ENCODE data around the gene ANKRD44.

Gene ANKRD44

DNA sequence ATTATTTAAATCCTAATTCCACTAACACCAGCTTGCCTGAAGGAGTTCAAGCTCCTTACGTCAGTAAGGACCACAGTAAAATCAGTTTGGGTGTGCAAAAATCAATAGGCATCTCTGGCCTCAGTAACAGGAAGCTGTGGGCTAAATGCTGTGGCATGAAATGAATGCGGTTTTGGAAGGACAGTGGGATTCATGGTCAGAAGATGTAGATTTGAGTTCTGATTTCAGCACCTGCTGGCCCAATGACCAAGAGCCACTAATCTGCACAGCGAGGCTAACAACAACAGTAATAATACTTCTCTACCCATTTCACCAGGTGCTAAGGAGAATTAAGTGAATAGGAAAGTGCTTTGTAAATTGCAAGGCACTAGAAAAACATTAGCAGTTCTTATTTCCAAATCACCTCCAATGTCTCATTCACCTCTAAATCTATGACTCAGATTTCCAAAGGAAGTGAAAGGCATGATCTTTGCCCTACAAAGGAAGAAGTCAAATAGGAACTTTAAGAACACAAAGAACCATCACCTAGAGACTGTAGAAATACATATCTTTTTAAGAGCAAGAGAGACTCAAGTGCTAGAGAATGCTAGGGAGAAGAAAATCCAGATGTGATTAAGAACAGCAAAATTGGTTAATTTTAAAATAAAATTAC is 172.6 kb downstream of the ANKRD44 start:
- no peak for DNase-seq

DNA sequence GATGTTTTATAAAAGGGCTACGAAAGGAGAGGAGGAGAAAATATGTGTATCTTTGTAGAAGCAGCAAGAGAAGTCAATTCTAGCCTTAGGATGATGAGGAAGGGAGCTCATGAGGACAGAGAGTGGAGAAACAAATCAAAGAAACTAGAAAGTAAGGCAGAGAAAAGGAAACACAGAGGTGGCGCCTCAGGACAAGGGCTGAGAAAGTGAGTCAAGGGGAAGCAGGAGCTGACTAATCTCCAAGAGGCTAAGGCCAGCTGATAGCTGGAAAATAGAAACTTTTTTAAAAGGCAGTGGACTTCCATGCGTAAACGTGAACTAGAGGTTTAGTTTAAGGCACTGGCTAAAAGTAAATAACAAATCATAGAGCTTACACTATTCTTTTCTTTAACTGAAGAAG is 173.3 kb downstream of the ANKRD44 start:
- no peak for DNase-seq

DNA sequence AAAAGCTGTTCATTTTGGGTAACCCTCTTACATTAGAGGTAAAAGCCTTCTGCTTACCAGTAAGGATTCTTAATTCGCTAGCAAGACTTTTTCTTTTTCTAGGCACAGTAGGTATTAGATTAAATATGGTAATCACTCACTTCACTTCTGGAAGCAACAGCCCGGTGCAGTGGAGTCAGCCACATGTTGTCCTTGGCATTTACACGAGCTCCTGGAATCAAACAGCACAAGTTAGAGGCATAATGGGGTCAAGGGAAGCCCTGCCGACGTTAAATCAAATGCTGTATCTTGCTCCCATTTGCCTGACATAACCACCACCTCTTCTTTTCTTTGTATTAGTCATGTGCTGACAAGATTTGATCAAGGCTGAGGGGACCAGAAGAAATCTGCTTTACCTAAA is 174.1 kb downstream of the ANKRD44 start:
- no peak for DNase-seq

DNA sequence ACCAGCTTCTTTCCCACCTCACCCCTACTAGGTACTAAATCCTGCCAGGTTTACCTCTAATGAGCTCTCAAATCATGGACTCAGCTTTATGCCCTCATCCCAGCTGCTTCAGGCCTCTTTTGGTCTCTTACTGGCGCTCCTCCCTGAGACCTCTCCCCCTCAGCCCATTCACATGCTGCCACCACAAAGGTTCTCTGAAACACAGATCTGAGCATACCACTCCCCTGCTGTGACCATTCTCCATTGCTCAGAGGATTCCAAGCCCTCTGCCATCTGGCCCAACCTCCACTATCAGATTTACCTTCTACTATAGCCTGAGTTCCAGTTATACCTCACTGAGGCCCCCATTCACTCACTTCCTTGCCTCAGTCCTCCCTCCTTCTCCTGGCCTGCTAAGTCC is 174.8 kb downstream of the ANKRD44 start:
- no peak for DNase-seq

DNA sequence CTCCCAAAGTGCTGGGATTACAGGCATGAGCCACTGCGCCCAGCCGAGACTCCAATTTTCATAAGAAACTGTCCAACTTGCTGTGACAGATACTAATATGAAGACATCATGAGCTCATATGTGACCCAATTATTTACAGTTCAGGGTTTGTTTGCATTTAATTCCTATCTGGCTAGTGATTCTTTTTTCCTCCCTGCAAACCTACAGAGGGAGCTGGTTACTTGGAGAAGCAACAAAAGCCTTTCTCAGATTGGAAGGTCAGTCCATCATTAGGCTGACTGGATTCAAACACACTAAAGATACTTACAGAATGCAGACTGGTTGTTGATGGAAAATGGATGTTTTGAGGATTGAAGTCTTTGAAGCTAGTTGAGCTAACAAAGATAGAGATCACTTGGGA is 176.4 kb downstream of the ANKRD44 start:
- no peak for DNase-seq

DNA sequence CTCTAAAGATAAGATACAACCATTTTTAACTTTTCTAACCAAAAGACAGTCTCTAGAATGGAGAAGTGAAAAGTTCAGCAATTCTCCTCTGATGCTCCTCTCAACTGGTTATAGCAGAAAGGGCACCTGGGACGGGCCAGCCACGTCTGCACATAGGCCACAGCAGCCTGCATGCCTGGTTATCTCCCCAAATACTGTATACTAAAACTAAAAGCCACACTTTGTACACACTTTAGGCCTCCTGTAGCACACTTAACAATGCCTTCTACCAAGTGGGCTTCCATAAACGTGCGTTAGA is 179.1 kb downstream of the ANKRD44 start:
- DNase-seq = no peak

DNA sequence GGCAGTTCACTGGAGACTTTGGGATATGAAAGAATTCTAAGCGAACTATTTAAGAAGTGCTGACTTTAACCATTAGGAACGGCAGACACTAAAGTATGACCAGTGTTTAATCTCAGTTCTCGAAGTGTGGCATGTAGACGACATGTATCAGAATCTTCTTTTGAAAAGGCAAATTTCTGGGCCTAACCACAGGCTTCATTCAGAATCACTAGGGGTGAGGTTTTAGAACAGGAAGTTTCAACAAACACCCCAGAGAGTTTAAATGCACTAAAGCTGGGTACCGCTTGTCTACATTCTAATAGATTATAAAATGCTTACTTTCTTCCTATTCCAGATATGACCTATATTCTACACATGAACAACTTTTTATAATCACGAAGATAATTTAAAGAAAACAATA is 180.3 kb downstream of the ANKRD44 start:
- no peak for DNase-seq

DNA sequence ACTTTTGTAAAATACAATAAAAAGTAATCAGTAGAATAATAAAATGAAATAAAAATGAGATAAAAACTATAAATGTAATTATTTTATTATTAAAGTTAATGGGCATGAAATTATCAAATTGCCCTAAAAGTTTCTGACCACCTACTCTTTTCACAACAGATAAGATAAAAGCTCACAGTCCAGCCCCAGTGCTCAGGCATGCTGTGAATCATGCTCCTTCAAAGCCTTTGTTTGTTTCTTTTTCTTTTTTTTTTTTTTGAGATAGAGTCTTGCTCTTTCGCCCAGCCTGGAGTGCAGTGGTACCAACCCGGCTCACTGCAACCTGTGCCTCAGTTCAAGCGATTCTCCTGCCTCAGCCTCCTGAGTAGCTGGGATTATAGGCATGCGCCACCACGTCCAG is 181.7 kb downstream of the ANKRD44 start:
- no peak for DNase-seq

DNA sequence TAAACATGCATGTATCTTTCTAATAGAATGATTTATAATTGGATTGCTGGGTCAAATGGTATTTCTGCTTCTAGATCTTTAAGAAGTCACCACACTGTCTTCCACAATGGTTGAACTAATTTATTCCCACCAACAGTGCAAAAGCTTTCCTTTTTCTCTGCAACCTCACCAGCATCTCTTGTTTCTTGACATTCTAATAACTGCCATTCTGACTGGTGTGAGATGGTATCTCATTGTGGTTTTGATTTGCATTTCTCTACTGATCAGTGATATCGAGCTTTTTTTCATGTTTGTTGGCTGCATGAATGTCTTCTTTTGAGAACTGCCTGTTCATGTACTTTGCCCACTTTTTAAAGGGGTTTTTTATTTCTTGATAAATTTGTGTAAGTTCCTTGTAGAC is 182.5 kb downstream of the ANKRD44 start:
- DNase-seq = no peak

DNA sequence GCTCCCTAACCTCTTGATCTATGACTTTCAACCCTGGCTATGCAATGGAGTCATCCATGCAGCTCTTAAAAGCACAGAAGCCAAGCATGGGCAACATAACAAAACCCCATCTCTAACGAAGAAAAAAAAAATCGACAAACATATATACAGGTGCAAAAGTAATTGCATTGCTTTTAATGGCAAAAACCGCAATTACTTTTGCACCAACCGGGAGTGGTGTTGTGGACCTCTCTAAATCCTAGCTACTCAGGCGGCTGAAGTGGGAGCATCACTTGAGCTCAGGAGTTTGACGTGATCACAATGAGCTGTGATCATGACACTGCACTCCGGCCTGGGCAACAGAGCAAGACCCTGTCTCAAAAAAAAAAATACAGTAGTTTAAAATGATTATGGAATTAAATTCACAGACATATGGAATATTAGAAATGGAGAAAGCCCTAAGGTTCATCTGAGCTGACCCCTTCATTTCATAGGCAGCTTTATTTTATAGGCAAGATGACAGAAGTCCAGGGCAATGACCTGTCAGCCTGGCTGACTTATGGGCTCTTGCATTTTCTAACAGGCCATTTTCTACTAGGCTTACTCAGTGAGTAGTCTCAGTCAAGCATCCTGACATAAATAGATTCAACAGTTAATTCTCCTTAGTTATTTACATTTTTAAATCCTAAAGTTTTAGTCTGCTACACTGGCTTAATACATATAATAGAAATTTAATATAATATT is 183.8 kb downstream of the ANKRD44 start:
- no peak for DNase-seq

DNA sequence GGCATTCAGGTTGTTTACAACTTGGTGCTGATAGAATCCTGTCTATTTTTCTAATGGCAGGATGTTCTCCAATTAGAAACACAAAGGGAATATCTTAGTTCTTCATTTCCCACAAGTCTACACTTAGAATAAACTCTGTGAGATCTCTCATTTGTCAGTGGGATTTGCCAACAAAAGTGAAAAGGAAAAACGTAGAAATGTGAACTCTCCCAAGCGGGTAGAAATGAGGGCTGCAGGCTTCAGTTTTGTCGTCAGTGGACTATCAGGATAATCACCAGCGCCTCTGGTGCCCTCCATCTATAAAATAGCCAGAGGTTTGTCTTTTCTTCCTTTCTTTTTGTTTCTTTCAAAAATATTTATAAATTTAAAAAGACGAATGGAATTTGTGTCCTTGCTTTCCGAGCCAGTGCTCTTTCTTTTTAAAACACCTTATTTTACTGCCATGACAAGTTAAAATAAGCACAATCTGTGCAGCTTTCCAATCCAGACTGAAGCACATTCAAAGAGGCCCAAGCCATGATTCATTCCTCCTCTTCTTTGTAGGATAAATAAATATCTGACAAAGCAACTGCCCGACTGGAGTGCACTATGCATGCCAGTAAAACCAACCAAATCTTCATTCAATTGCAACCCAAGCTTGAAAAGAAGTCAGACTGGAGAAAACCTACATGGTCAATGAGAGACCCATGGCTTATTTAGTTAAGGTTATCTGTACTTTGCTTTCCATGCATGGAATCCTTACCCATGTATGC is 185.8 kb downstream of the ANKRD44 start:
- no peak for DNase-seq

DNA sequence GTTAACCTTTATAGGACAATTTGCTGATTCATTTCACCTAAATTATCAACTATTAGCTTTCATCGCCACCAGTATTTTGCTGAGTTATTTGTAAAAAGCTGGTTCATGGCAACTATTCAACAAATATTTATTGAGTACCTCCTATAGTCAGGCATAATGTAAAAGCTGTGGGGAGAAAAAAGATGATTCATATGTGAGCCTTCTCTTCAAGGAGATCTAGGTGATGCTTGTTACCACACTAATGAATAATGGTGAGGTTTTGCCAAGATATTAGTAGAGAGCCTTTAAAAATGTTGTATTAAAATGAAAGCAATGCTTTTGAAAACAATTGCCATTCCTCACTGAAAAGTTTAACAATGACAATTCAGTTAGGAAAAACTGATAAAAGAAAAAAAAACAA is 187.8 kb downstream of the ANKRD44 start:
- DNase-seq = no peak

DNA sequence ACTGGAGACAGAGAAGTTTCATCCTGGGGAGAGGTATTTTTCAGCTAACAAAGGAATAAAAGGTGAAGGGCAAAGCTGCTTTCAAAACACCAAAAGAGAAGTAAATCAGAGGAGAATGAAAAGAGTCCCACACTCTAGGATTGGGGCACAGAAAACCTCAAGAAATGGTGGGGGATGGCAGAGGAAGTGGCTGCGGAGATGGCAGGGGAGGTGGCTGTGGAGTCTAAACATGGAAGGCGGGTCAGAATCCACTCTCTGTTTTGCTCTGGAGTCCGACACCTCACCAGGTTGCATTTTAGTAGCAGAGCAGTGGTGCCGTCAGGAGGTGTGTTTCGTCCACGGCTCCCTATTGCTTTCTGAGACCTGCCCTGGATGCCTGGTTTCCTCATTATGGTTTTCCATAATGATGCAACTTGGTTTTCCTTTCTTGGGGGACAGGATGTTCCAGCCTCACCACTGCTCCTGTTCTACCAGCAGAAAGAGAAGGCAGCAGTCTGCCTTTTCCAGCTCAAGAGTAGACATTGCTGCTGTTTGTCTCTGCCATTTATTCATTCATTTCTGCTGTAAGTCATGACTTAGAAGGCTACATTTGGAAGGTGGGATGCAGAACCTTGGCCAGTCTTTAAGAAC is 188.7 kb downstream of the ANKRD44 start:
- DNase-seq = no peak

DNA sequence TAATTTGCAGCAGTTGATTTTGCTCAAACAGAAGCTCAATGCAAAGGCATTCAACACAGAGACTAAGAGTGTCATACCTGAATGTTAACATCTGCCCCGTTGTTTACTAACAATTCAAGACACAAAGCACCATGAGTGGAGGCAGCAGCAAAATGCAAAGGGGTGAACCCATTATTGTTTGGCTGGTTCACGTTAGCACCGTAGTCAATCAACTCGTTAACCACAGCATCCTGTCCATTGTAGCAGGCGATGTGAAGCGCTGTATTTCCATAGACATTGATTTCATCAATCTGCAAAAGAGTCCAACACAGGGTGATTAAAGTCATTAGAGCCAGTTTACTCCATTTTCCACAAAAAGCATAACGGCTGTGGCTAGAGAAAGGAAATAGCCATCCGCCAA is 189.3 kb downstream of the ANKRD44 start:
- no peak for DNase-seq

DNA sequence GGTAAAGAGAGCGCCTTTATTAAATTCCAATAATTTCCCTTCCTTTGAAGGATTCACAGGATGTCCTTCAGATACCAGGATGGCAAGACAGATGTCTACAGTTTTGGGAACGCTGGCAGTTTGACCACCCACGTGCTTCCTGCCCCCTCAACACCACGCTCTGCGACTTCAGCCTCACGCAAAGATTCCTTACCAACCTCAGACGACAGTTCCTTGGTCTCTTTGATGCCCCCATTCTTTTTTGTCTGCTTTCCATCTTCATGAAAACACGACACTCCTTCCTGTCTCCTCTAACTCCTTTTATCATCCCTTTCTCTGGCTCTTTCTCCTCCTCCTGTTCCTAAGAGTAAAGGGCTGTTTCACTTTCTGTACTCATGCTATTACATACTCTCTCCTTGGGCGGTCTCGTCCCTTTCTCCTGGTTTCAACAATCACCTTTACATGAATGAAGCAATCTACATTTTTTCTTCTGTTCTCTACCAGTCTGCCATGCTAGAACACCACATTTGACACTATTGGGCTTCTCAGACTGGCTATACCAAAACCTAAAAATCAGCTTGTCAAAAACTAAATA is 194.2 kb downstream of the ANKRD44 start:
- DNase-seq = no peak

DNA sequence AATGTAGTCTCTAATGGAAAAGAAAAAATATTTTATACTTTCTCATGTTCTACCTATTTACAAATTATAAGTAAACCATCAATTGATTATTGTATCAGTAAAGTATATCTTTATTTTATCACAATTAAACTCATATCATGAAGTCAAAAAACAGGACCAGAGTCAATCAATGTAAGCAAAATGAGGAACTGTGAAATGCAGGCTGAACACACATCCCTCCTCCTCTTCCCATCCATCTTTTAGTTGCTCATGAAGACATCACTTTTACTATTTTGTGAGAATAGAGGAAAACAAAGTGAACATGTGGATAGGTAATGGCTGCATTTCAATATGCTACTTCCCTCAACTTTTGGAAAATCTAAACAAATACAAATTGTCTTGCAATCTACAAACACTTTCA is 195.3 kb downstream of the ANKRD44 start:
- DNase-seq = no peak

DNA sequence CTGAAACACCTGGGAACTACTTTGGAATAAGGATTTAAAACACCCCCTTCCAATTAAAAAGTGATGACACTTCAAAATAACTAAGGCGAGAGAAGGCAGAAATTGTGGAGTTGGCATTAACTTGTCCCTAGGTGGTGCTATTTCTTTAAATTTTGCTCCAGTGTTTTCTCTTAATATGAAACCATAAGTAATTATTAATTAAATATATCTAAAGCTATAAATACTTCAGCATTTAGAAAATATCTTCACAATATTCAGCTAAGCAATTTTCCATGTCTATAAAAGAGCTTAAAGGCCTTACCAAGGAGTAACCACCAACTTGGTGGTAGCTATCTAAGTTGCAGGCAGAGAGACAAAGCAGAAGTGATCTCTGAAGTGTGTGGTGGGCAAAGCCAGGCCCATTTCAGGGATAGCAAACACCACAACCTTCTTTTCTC is 197.3 kb downstream of the ANKRD44 start:
- peak; percentile 19 for DNase-seq

DNA sequence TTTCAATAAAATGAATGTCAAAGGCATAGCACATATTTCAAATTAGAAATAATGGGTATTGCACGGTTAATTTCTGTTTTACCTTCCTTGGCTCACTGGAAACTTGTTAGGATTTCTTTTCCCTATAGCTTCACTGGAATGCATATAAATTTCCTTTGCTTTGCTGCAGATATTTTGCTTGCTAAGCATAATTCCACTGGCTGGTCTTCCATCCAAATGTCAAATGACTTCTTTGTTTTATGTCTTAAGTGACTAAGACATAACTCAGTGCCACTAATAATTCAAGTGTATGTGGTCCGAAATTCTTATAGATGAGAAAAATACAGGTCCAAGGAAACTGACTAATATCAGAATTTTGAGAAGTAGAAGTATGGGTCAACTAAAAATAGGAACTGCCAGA is 201.3 kb downstream of the ANKRD44 start:
- DNase-seq = no peak

DNA sequence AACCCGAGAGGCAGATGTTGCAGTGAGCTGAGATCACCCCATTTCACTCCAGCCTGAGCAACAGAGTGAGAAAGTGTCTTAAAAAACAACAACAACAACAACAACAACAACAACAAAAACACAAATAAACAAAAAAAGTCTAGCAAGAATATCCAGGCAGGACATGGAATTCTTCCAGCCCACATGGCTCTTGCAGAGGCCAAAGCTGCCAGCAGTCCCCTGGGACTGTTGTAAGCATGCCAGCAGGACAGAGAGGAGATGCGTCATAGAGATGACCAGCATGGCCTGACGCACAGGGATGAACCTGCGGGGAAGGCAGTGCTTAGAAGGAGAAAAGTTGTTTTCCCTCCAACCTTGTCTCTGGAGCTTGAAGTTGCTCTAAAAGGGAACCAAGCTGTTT is 201.8 kb downstream of the ANKRD44 start:
- DNase-seq = no peak

DNA sequence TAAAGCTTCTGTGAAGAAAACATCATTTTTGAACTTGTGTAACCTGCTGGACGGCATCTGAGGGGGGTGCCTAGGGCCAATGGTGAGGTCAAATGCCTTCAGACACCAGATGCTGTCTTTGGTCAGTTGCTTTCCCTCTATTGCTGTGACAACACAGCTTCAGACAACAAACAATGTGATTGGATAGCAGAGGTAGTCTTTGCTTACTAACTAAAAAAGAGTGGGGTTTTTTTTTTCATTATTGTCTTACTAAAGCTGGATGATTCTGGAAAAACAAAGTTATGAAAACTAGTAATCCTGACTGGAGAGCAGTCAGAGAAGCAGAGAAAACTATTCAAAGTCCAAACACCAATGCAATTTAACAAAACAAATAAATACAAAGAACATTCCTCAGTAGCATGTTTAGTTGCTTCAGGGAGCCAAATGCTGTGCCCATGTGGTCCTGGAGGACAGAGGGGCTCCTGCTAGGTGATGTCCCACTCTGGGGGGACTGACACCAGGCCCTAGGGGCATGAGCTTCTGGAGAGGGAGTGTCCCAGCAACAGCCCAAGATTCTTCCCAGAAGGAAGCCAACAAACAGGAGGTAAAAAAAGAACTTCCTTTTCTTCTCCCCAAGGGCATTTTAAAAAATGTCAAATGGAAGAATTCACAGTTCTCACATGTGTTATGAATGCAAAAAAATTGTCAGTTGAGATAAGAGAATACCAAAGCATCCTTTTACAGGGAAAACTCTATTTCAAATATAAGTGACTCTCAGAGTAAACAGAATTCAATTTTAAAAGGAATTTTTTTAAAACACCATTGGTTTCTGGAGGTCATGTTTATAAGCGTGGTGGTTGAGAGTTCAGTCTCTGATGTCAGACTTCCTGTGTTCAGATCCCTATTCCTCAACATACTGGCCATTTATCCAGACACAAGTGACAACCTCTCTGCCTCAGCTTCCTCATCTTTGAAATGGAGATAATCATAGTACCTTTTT is 203.0 kb downstream of the ANKRD44 start:
- no peak for DNase-seq

DNA sequence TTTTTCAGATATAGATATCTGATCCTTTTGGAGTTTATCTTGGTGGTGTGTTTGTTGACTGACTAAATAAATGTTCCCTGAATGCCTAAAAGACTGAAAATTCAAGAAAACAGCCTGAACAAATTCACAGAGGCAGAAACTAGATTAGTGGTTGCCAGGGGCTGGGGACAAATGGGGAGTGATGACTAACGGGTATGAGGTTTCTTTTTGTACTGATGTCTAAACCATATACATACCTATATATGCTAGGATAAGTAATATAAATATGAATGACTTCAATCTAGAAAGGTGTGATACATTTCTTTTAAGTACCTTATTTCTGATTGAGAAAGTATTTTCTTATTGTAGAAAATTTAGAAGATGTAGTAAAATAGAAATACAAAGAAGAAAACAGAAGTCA is 207.2 kb downstream of the ANKRD44 start:
- DNase-seq = no peak

DNA sequence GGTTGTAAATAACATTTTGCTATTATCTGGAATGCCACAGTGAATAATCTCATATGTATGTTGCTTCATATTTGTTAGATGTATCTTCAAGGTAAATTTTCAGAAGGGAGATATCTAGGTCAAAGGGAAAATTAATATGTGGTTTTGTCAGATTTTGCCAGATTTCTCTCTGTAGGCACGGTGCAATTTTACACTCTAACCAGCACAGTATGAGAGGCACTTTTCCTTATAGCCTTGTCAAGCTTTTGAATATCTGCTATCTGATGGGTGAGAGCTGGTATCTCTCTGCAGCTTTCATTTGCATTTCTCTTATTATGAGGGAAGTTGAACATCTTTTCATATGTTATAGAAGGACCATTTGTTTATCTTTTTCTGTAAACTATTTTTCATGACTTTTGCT is 208.3 kb downstream of the ANKRD44 start:
- no peak for DNase-seq
